ENCODE data around the gene ELOVL1.

ELOVL1 gene

GRCh38 chr1:43338001-43338400 lies 29.8 kb downstream of the ELOVL1 start:
- H3K4me3 ChIP-seq (ENCODE audit: low read length): no peak overlapping the region
- no peak for DNase-seq (ENCODE audit: low read depth, low spot score)

- no peak for DNase-seq (ENCODE audit: low read depth, low spot score)
- H3K4me3 ChIP-seq (ENCODE audit: low read length): no peak within 1 kb of the TSS
These were observed 30.2 kb downstream of the ELOVL1 start, which contains the start of gene MPL for GRCh38 chr1:43337588-43337987. TSS of gene MPL (plus strand) at chr1:43337818. CDS start at chr1:43337849, 31 bp downstream.

GRCh38 chr1:43334453-43335205 lies 33.2 kb downstream of the ELOVL1 start:
- DNase-seq (ENCODE audit: low read depth, low spot score): no peak
- H3K4me3 ChIP-seq (ENCODE audit: low read length): no peak overlapping the region

- H3K4me3 ChIP-seq (ENCODE audit: low read length): no peak overlapping the region
- no peak for DNase-seq (ENCODE audit: low read depth, low spot score)
These were observed 36.1 kb downstream of the ELOVL1 start for GRCh38 chr1:43331688-43332087.

GRCh38 chr1:43329995-43330751 lies 37.6 kb downstream of the ELOVL1 start:
- no peak overlapping the region for H3K4me3 ChIP-seq (ENCODE audit: low read length)
- peak; percentile 9 for DNase-seq (ENCODE audit: low read depth, low spot score)

GRCh38 chr1:43327549-43328292 lies 40.1 kb downstream of the ELOVL1 start:
- DNase-seq (ENCODE audit: low read depth, low spot score): no peak
- H3K4me3 ChIP-seq (ENCODE audit: low read length): no peak overlapping the region

GRCh38 chr1:43325381-43325780 lies 42.4 kb downstream of the ELOVL1 start:
- DNase-seq (ENCODE audit: low read depth, low spot score): no peak
- no peak overlapping the region for H3K4me3 ChIP-seq (ENCODE audit: low read length)

GRCh38 chr1:43324810-43325209 lies 43.0 kb downstream of the ELOVL1 start:
- H3K4me3 ChIP-seq (ENCODE audit: low read length): no peak overlapping the region
- no peak for DNase-seq (ENCODE audit: low read depth, low spot score)

- DNase-seq (ENCODE audit: low read depth, low spot score): no peak
- no peak overlapping the region for H3K4me3 ChIP-seq (ENCODE audit: low read length)
These were observed 45.3 kb downstream of the ELOVL1 start for GRCh38 chr1:43322506-43322905.

- DNase-seq (ENCODE audit: low read depth, low spot score): no peak
- no peak overlapping the region for H3K4me3 ChIP-seq (ENCODE audit: low read length)
These were observed 46.4 kb downstream of the ELOVL1 start for GRCh38 chr1:43321331-43321891.

GRCh38 chr1:43319766-43320165 lies 48.0 kb downstream of the ELOVL1 start:
- no peak overlapping the region for H3K4me3 ChIP-seq (ENCODE audit: low read length)
- no peak for DNase-seq (ENCODE audit: low read depth, low spot score)

GRCh38 chr1:43319288-43319687 lies 48.5 kb downstream of the ELOVL1 start:
- DNase-seq (ENCODE audit: low read depth, low spot score): no peak
- no peak overlapping the region for H3K4me3 ChIP-seq (ENCODE audit: low read length)

GRCh38 chr1:43318831-43319230 lies 49.0 kb downstream of the ELOVL1 start:
- no peak for DNase-seq (ENCODE audit: low read depth, low spot score)
- no peak overlapping the region for H3K4me3 ChIP-seq (ENCODE audit: low read length)

GRCh38 chr1:43317817-43318471 lies 49.9 kb downstream of the ELOVL1 start:
- no peak overlapping the region for H3K4me3 ChIP-seq (ENCODE audit: low read length)
- no peak for DNase-seq (ENCODE audit: low read depth, low spot score)

GRCh38 chr1:43316738-43317520 lies 50.9 kb downstream of the ELOVL1 start:
- no peak for DNase-seq (ENCODE audit: low read depth, low spot score)
- no peak overlapping the region for H3K4me3 ChIP-seq (ENCODE audit: low read length)

- no peak for DNase-seq (ENCODE audit: low read depth, low spot score)
These were observed 51.7 kb downstream of the ELOVL1 start for GRCh38 chr1:43315963-43316737.

GRCh38 chr1:43315481-43315880 lies 52.3 kb downstream of the ELOVL1 start:
- no peak overlapping the region for H3K4me3 ChIP-seq (ENCODE audit: low read length)
- no peak for DNase-seq (ENCODE audit: low read depth, low spot score)

More at GRCh38 chr1:43315963-43316737, 51.7 kb downstream of the ELOVL1 start:
- no peak overlapping the region for H3K4me3 ChIP-seq (ENCODE audit: low read length)

GRCh38 chr1:43314233-43314632 lies 53.6 kb downstream of the ELOVL1 start:
- DNase-seq (ENCODE audit: low read depth, low spot score): no peak
- no peak overlapping the region for H3K4me3 ChIP-seq (ENCODE audit: low read length)
